Right lobe of liver (tissue), 6 donors: Measurements from ENCODE around the gene GPI. TPM values are rescaled to one million over a fixed set of nuclear protein-coding genes. Genes with fewer than 3 reads are reported as not detected.
"Not testable (repeated sequence)": the region's sequence is repeated elsewhere in the genome, so short reads cannot be mapped to it uniquely, and the experiment has no call there.

ENCODE experiments used
- ATAC-seq, 4 donors: fragments of 200-7000 bp; cut with Tn5 transposase; one replicate each; pipeline ENCODE4 v1.9.1; 2020; ENCODE audit warnings: mild to moderate bottlenecking in 4 of 4, moderate library complexity in 4 of 4
- DNase-seq, 3 donors: peaks; one replicate each; pipeline ENCODE4 v3.0.0-alpha.2; 2020
- H3K27ac ChIP-seq, 3 donors: fragments of 200-600 bp; one replicate each; pipeline ENCODE4 v1.8.0; 2022
- H3K27me3 ChIP-seq, 2 donors: fragments of 200-600 bp; one replicate each; pipeline ENCODE4 v1.8.0; 2022
- H3K36me3 ChIP-seq, 4 donors: fragments of 200-600 bp; sonication (generic) in 1 of 4; one replicate each; pipeline versions ENCODE4 v1.5.1 to v1.8.0; 2017 to 2022; ENCODE audit warnings: control low read depth in 1 of 4
- H3K4me1 ChIP-seq, 4 donors: fragments of 200-600 bp; sonication (generic) in 1 of 4; one replicate each; pipeline versions ENCODE4 v1.5.1 to v1.8.0; 2017 to 2022; ENCODE audit warnings: control low read depth in 1 of 4
- H3K4me3 ChIP-seq, 3 donors: fragments of 200-600 bp; one replicate each; pipeline ENCODE4 v1.8.0; 2022
- H3K9me3 ChIP-seq, 4 donors: fragments of 200-600 bp; sonication (generic) in 1 of 4; one replicate each; pipeline versions ENCODE4 v1.5.1 to v1.8.0; 2017 to 2022; ENCODE audit warnings: control low read depth in 1 of 4
- CTCF ChIP-seq, 4 donors: fragments of 200-600 bp in 3 of 4; fragments of 450-650 bp in 1 of 4; IDR thresholded peaks; one replicate each; pipeline versions ENCODE4 v1.5.1 to v1.8.0; 2016 to 2022; ENCODE audit warnings: antibody characterized with exemption in 4 of 4, mild to moderate bottlenecking in 2 of 4
- POLR2A ChIP-seq: fragments of 450-650 bp; IDR thresholded peaks from one replicate; pipeline ENCODE4 v1.6.1; 2017; ENCODE audit warnings: antibody characterized with exemption, mild to moderate bottlenecking
- WGBS: methylation state at CpG from one replicate; pipeline ENCODE4 v1.1.6; 2018; ENCODE audit warnings: low coverage, low lambda C conversion rate; ENCODE audit not compliant: insufficient coverage; ENCODE audit errors: missing lambda C conversion rate; 5-methylcytosine and 5-hydroxymethylcytosine counted together
- intact Hi-C, 2 donors: fragments of 100-400 bp; cut with DNase I; formaldehyde crosslinking; loops; one replicate each; pipeline versions ENCODE4 v1.11.2 to v1.14.1; 2022
- total RNA-seq, 6 experiments: library from RNA; depleted of rRNA in 2 of 6; stranded (reverse); fragments of >200 nt in 2 of 6; fragmentation: NEBNext Ultra II Directional in 3 of 6; extraction: Animal tissue kit (Norgen Biotek cat#: 25700) in 3 of 6; gene quantifications; one replicate each; pipeline versions ENCODE4 v1.1.0 to v1.2.4, GENCODE V29; 2016 to 2023
- donor health status: DM: no; HTN: yes; CAD: no.
- donor health status: DM: no; HTN: no; CAD: no.
- donor health status: DM: no; HTN: no; CAD: no.
- donor health status: DM: no; HTN: yes; CAD: no.
- donor health status: DM: no; HTN: yes; CAD: no.

Gene GPI
- total RNA-seq, 6 experiments from 2014 or later, result 163 to 364 (median 256) TPM

- TF ChIP-seq POLR2A, result no peak
- TF ChIP-seq CTCF (IDR thresholded peaks at IDR 0.05), result no peak
- H3K9me3 ChIP-seq, result no peaks in the 10 kb centered on the region
- H3K4me1 ChIP-seq, result peaks cover 0 to 42% (median 20%) of the 10 kb centered on the region in 4 donors
- no peak overlapping the region for H3K4me3 ChIP-seq
- WGBS, result 71% methylated on average over 4 of the region's 8 CpGs
- intact Hi-C loops, result no loop called here
- no peak for ATAC-seq
- H3K27ac ChIP-seq, result no peak overlapping the region
- H3K27me3 ChIP-seq, result no peaks in the 10 kb centered on the region
- peaks cover 0 to 38% (median 17%) of the 10 kb centered on the region in 4 donors for H3K36me3 ChIP-seq
- no peak for DNase-seq
Observed at GRCh38 chr19:34367624-34367957, 2.6 kb downstream of the GPI start.

DNA sequence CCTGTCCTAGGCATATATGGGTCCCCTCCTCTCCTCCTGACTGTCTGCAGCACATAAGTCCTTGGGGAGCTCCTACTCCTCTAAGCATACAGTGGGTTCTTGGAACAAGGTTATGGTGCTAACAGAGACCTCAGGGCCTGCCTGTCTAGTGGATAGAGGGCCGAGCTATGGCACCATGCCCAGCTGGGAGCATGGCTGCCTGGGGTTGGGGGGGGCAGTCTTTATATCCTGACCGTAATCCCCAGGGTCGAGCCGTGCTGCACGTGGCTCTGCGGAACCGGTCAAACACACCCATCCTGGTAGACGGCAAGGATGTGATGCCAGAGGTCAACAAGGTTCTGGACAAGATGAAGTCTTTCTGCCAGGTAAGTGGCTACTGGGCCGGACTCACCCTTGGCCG, 3.3 kb downstream of the GPI start:
- Histone ChIP-seq H3K9me3 (no peaks in the 10 kb centered on the region), H3K36me3 (peaks cover 0 to 43% (median 17%) of the 10 kb centered on the region in 4 donors), H3K27ac (no peak overlapping the region), H3K4me1 (peaks cover 0 to 42% (median 20%) of the 10 kb centered on the region in 4 donors), H3K27me3 (no peaks in the 10 kb centered on the region), H3K4me3 (no peak overlapping the region)
- no CpG with 5 or more reads among the region's 10 CpGs for WGBS
- ATAC-seq (no peak), DNase-seq (no peak)
- TF ChIP-seq POLR2A, result no peak
- TF ChIP-seq CTCF (IDR thresholded peaks at IDR 0.05), result no peak
- intact Hi-C loops, result no loop called here

GRCh38 chr19:34369166-34369565, 4.2 kb downstream of the GPI start:
- ATAC-seq, H3K9me3 ChIP-seq, intact Hi-C loops, H3K4me3 ChIP-seq, DNase-seq, H3K27me3 ChIP-seq: not testable (repeated sequence)
- Histone ChIP-seq H3K27ac (peak overlapping the region in 2 of 3 donors; percentile 27 to 70), H3K36me3 (peaks cover 0 to 44% (median 18%) of the 10 kb centered on the region in 4 donors), H3K4me1 (peaks cover 0 to 42% (median 20%) of the 10 kb centered on the region in 4 donors)
- 43% methylated on average over 9 of the region's 10 CpGs for whole genome bisulfite sequencing

DNA sequence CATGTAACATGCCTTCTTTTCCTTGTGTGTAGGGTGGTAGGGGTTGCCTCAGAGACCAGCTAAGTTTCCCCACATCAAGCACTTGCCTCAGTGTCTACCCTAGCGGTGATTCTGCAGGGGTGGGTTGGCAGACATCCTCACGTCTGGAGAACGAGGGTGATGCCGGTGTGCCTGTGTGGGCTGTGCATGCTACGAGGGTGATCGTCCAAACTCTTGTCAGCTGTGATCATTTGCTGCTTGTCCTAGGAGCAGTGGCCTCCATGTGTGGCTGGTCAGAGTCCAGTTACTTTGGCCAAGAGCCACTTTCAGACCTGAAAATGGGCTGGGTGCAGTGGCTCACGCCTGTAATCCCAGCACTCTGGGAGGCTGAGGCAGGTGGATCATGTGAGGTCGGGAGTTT, 5.1 kb downstream of the GPI start:
- H3K27me3 ChIP-seq, result no peaks in the 10 kb centered on the region
- peaks cover 0 to 42% (median 20%) of the 10 kb centered on the region in 4 donors for H3K4me1 ChIP-seq
- H3K4me3 ChIP-seq, result no peak overlapping the region
- ATAC-seq, result peak; percentile 79 to 91 (median 86)
- intact Hi-C loops, result no loop called here
- TF ChIP-seq POLR2A, result no peak
- peak in 3 of 4 donors; percentile 14 to 29 (median 20) for TF ChIP-seq CTCF (IDR thresholded peaks at IDR 0.05)
- peak overlapping the region in 2 of 3 donors; percentile 38 to 70 for H3K27ac ChIP-seq
- 50% methylated on average over 2 of the region's 8 CpGs for WGBS
- no peaks in the 10 kb centered on the region for H3K9me3 ChIP-seq
- DNase-seq, result peak; percentile 83 to 95 (median 91)
- peaks cover 0 to 54% (median 21%) of the 10 kb centered on the region in 4 donors for H3K36me3 ChIP-seq

DNA sequence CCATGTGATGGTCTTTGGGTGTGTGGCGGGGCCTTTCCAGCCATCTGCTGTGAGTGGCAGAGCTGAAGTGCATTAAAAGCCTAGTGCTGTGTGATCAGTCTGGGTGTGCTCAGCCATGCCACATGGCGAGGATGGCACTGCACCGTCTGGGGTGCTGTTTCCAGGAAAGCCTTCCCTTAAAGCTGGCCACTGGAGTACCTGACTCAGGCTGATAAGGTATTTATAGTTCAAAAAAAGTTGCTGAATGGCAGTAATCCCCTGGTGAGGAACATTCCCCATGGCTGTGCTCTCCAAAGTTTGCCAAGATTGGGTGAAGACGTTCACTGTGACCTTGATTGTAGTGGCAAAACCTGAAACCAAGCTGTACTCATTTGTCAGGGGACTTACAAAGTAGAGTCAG, 6.0 kb downstream of the GPI start:
- WGBS, result 70% methylated on average over 3 of the region's 4 CpGs
- Histone ChIP-seq H3K4me3 (no peak overlapping the region), H3K9me3 (no peaks in the 10 kb centered on the region), H3K27me3 (no peaks in the 10 kb centered on the region), H3K27ac (peak overlapping the region in 2 of 3 donors; percentile 22 to 38), H3K36me3 (peaks cover 0 to 61% (median 24%) of the 10 kb centered on the region in 4 donors), H3K4me1 (peaks cover 0 to 40% (median 20%) of the 10 kb centered on the region in 4 donors)
- DNase-seq (no peak), ATAC-seq (no peak)
- intact Hi-C loops, result no loop called here
- no peak for TF ChIP-seq POLR2A
- no peak for TF ChIP-seq CTCF (IDR thresholded peaks at IDR 0.05)
